ENCODE measurements around the gene MAST4. TPM values are rescaled to one million over a fixed set of nuclear protein-coding genes. Genes with fewer than 3 reads are reported as not detected.

MAST4 gene
- total RNA-seq, 2 donors from 2014 or later = 11.0 to 11.5 TPM

DNA sequence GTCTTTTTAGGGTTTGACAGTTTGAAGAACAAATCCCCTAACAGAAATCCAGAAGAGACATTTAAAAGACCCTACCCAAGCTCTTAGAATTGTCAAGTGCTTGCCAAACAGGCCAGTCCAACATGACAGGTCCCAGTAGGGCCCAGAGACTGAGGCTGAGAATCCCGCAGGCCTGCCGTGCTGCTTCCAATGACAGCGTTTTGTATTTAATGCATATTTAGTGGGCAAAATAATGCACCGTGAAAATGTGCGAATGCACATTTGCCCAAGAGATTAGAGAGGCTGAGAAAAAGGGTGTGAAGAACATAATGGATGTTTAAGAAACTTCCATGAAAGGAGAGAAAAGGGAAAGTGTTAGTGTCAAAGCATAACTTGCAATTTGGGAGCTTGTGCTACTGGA lies 542.8 kb downstream of the MAST4 start:
- no peak overlapping the region for H3K4me3 Mint-ChIP-seq
- WGBS, 2 experiments (ENCODE audit: insufficient coverage in 1 of 2, insufficient read length in 1 of 2) = 92 to 95% methylated on average over 5 of the region's 5 CpGs
- no peak overlapping the region for H3K27ac Mint-ChIP-seq
- H3K9me3 ChIP-seq (ENCODE audit: control insufficient read depth, low read length) = no peaks in the 10 kb centered on the region
- peak overlapping the region; percentile 26 for H3K27ac ChIP-seq (ENCODE audit: low read depth, low read length)
- H3K27me3 ChIP-seq (ENCODE audit: control insufficient read depth, insufficient read depth, low read length, poor library complexity, severe bottlenecking) = no peaks in the 10 kb centered on the region
- H3K4me1 ChIP-seq (ENCODE audit: control insufficient read depth, insufficient read depth, low read length) = no peaks in the 10 kb centered on the region
- no peaks in the 10 kb centered on the region for H3K27me3 Mint-ChIP-seq (ENCODE audit: insufficient read depth)
- H3K9me3 Mint-ChIP-seq = no peaks in the 10 kb centered on the region
- peaks cover 23% of the 10 kb centered on the region for H3K36me3 ChIP-seq (ENCODE audit: control insufficient read depth, insufficient read depth, low read length)
- no peak overlapping the region for H3K9ac ChIP-seq (ENCODE audit: extremely low read depth, low read length, poor library complexity, severe bottlenecking)
- DNase-seq = no peak
- H3K36me3 Mint-ChIP-seq (ENCODE audit: low read depth) = peaks cover 4% of the 10 kb centered on the region
- no peak overlapping the region for H3K4me3 ChIP-seq (ENCODE audit: low read length)
- TF ChIP-seq, protein P1, sequence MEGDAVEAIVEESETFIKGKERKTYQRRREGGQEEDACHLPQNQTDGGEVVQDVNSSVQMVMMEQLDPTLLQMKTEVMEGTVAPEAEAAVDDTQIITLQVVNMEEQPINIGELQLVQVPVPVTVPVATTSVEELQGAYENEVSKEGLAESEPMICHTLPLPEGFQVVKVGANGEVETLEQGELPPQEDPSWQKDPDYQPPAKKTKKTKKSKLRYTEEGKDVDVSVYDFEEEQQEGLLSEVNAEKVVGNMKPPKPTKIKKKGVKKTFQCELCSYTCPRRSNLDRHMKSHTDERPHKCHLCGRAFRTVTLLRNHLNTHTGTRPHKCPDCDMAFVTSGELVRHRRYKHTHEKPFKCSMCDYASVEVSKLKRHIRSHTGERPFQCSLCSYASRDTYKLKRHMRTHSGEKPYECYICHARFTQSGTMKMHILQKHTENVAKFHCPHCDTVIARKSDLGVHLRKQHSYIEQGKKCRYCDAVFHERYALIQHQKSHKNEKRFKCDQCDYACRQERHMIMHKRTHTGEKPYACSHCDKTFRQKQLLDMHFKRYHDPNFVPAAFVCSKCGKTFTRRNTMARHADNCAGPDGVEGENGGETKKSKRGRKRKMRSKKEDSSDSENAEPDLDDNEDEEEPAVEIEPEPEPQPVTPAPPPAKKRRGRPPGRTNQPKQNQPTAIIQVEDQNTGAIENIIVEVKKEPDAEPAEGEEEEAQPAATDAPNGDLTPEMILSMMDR (conservative IDR thresholded peaks at IDR 0.05) = no peak
- peaks cover 10% of the 10 kb centered on the region for H3K4me1 Mint-ChIP-seq

DNA sequence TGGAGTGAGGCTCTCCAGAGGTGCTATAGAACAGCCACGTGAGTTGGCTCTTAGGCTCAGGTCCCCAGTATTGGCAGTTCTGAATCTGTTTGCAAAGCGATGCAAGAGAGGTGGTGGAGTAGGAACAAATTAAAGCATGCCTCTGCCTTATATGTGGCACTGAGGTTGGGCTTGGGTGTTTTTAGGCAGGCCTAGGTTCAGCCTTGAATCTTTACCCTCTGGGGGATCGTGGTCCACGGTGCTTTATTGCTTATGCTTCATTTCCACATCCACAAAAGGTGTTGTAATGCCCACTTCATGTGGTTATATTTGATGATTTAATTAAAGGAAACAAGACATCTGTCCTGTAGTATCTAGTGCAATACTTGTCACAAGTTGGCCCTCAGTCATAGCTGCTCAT lies 544.2 kb downstream of the MAST4 start:
- H3K27me3 ChIP-seq (ENCODE audit: control insufficient read depth, insufficient read depth, low read length, poor library complexity, severe bottlenecking) = no peaks in the 10 kb centered on the region
- Mint-ChIP-seq H3K4me1 (peaks cover 10% of the 10 kb centered on the region), H3K4me3 (no peak overlapping the region), H3K27me3 (ENCODE audit: insufficient read depth) (no peaks in the 10 kb centered on the region), H3K27ac (no peak overlapping the region), H3K9me3 (no peaks in the 10 kb centered on the region), H3K36me3 (ENCODE audit: low read depth) (peaks cover 4% of the 10 kb centered on the region)
- WGBS, 2 experiments (ENCODE audit: insufficient coverage in 1 of 2, insufficient read length in 1 of 2) = 73 to 98% methylated on average over 2 to 4 of the region's 4 CpGs
- DNase-seq = no peak
- H3K9ac ChIP-seq (ENCODE audit: extremely low read depth, low read length, poor library complexity, severe bottlenecking) = no peak overlapping the region
- H3K4me1 ChIP-seq (ENCODE audit: control insufficient read depth, insufficient read depth, low read length) = no peaks in the 10 kb centered on the region
- TF ChIP-seq, protein P1 (conservative IDR thresholded peaks at IDR 0.05) = no peak
- no peaks in the 10 kb centered on the region for H3K9me3 ChIP-seq (ENCODE audit: control insufficient read depth, low read length)
- H3K4me3 ChIP-seq (ENCODE audit: low read length) = no peak overlapping the region
- H3K27ac ChIP-seq (ENCODE audit: low read depth, low read length) = no peak overlapping the region
- H3K36me3 ChIP-seq (ENCODE audit: control insufficient read depth, insufficient read depth, low read length) = peaks cover 17% of the 10 kb centered on the region

DNA sequence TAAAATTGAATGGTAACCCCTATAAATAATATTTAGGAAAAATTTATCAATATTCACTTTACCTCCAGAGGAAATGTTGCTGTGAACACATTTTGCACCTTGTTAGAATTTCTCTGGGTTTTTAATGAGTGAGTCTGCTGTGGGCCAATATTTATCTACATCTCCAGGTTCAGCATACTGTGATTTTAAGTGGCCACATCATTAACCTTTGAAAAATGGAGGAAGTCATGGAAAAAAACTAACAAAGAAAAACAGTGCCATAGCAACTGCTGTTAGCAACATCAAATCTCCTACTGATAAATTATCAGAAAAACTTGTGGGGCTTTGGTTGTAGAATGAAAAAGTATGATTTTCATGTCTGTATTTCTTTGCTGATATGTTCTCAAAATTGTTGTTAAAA lies 545.5 kb downstream of the MAST4 start:
- Mint-ChIP-seq H3K27ac (no peak overlapping the region), H3K4me3 (no peak overlapping the region), H3K9me3 (no peaks in the 10 kb centered on the region), H3K36me3 (ENCODE audit: low read depth) (peaks cover 4% of the 10 kb centered on the region), H3K4me1 (peaks cover 10% of the 10 kb centered on the region), H3K27me3 (ENCODE audit: insufficient read depth) (no peaks in the 10 kb centered on the region)
- no peak overlapping the region for H3K4me3 ChIP-seq (ENCODE audit: low read length)
- peaks cover 12% of the 10 kb centered on the region for H3K36me3 ChIP-seq (ENCODE audit: control insufficient read depth, insufficient read depth, low read length)
- H3K9ac ChIP-seq (ENCODE audit: extremely low read depth, low read length, poor library complexity, severe bottlenecking) = no peak overlapping the region
- H3K4me1 ChIP-seq (ENCODE audit: control insufficient read depth, insufficient read depth, low read length) = no peaks in the 10 kb centered on the region
- H3K9me3 ChIP-seq (ENCODE audit: control insufficient read depth, low read length) = no peaks in the 10 kb centered on the region
- TF ChIP-seq, protein P1 (conservative IDR thresholded peaks at IDR 0.05) = no peak
- DNase-seq = no peak
- no peak overlapping the region for H3K27ac ChIP-seq (ENCODE audit: low read depth, low read length)
- H3K27me3 ChIP-seq (ENCODE audit: control insufficient read depth, insufficient read depth, low read length, poor library complexity, severe bottlenecking) = no peaks in the 10 kb centered on the region

All from endodermal cell (in vitro differentiated cells).